ENCODE measurements around the gene RICTOR.

DNA sequence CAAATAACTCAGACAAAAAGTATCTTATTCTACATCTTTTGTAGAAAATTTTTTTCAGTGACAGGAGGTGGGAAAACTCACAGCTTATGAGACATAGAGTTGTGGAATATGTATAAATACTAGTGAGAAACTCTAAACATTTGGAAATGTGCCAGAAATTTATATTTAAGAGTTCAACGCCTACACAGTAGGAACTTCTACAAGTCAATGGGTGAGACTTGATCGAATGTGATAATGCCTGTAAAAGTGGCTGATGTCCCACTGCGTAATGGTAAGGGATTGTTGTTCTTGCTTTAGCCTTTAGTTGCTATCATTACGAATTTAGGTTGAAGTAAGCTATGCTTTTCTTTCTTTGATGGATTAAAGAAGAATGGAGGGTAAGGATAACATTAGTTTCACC lies 40.0 kb upstream of the RICTOR start:
- TF ChIP-seq EZH2 (IDR thresholded peaks at IDR 0.05; ENCODE audit: borderline replicate concordance, low read length), result no peak
- TF ChIP-seq, protein P1, sequence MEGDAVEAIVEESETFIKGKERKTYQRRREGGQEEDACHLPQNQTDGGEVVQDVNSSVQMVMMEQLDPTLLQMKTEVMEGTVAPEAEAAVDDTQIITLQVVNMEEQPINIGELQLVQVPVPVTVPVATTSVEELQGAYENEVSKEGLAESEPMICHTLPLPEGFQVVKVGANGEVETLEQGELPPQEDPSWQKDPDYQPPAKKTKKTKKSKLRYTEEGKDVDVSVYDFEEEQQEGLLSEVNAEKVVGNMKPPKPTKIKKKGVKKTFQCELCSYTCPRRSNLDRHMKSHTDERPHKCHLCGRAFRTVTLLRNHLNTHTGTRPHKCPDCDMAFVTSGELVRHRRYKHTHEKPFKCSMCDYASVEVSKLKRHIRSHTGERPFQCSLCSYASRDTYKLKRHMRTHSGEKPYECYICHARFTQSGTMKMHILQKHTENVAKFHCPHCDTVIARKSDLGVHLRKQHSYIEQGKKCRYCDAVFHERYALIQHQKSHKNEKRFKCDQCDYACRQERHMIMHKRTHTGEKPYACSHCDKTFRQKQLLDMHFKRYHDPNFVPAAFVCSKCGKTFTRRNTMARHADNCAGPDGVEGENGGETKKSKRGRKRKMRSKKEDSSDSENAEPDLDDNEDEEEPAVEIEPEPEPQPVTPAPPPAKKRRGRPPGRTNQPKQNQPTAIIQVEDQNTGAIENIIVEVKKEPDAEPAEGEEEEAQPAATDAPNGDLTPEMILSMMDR (IDR thresholded peaks at IDR 0.05; ENCODE audit: low read length), result no peak
